Stimulated activated naive CD8-positive, alpha-beta T cell treated with anti-CD3 and anti-CD28 coated beads, Interleukin-15, amount 100 ng/mL, for 72 hours (primary cell): ENCODE results near the gene RSAD2.
A peak's percentile ranks its signal among the peaks of the same experiment; 100 is the strongest.

ENCODE experiments used
- ATAC-seq: fragments of 150-1000 bp; cut with Tn5 transposase; 2 replicates; pipeline ENCODE4 v1.10.0; 2021; ENCODE audit warnings: mild to moderate bottlenecking, moderate library complexity
- DNase-seq, 2 donors: peaks; one replicate each; pipeline ENCODE4 v3.0.0; 2021 to 2022
- H3K27ac Mint-ChIP-seq, 2 donors: one replicate each; pipeline ENCODE4 v1.8.0; 2022; ENCODE audit warnings: mild to moderate bottlenecking in 2 of 2, mixed read lengths in 2 of 2, moderate library complexity in 2 of 2
- H3K27me3 Mint-ChIP-seq: one replicate; pipeline ENCODE4 v1.8.0; 2022; ENCODE audit warnings: mixed read lengths
- H3K4me1 Mint-ChIP-seq: one replicate; pipeline ENCODE4 v1.8.0; 2022; ENCODE audit warnings: mild to moderate bottlenecking, mixed read lengths
- H3K4me3 Mint-ChIP-seq, 2 donors: one replicate each; pipeline ENCODE4 v1.8.0; 2022; ENCODE audit warnings: mild to moderate bottlenecking in 2 of 2, mixed read lengths in 2 of 2, moderate library complexity in 1 of 2
- H3K9me3 Mint-ChIP-seq, 2 donors: one replicate each; pipeline ENCODE4 v1.8.0; 2022; ENCODE audit warnings: mixed read lengths in 2 of 2

Gene RSAD2

GRCh38 chr2:6909431-6910385, 32.1 kb downstream of the RSAD2 start:
- Mint-ChIP-seq H3K4me3 (peak overlapping the region; percentile 64 to 93), H3K27me3 (no peaks in the 10 kb centered on the region), H3K9me3 (peaks cover 10 to 22% of the 10 kb centered on the region in 2 donors), H3K27ac (peak overlapping the region; percentile 95 to 99), H3K4me1 (peaks cover 90% of the 10 kb centered on the region)
- peak; percentile 43 to 53 for DNase-seq
- peak; percentile 74 for ATAC-seq

- no peak for DNase-seq
- no peaks in the 10 kb centered on the region for H3K27me3 Mint-ChIP-seq
- H3K9me3 Mint-ChIP-seq = peaks cover 10 to 14% of the 10 kb centered on the region in 2 donors
- H3K27ac Mint-ChIP-seq = peak overlapping the region; percentile 79 to 99
- peaks cover 97% of the 10 kb centered on the region for H3K4me1 Mint-ChIP-seq
- no peak for ATAC-seq
- H3K4me3 Mint-ChIP-seq = peak overlapping the region; percentile 86 to 93
These were observed 34.1 kb downstream of the RSAD2 start for GRCh38 chr2:6911721-6912120.

- Mint-ChIP-seq H3K27me3 (no peaks in the 10 kb centered on the region), H3K4me3 (peak overlapping the region; percentile 86 to 93)
- peak; percentile 46 for ATAC-seq
These were observed 36.0 kb downstream of the RSAD2 start for GRCh38 chr2:6913415-6914157.

DNA sequence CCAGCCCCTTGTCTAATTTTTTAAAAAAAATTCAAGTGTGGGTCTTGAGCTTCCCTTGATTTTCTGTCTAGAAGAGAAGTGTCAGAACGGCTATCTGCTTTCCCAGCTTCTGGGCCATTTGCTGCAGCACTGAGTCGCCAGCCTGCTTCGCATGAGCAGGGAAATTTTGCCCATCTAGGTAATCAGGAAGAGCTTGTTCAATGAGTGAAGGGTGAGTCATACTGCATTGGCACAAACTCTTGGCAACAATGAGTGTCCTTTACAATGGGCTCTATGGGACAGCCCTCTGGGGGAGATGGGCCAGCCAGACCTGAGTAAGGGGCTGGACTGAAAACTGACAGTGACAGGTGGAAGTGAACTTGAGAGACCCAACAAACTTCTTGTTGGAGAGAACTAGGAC, 37.3 kb downstream of the RSAD2 start:
- peak overlapping the region; percentile 57 to 80 for H3K4me3 Mint-ChIP-seq
- no peak for ATAC-seq

More at GRCh38 chr2:6913415-6914157, 36.0 kb downstream of the RSAD2 start:
- no peaks in the 10 kb centered on the region for H3K9me3 Mint-ChIP-seq
- peak; percentile 56 to 70 for DNase-seq
- peaks cover 85% of the 10 kb centered on the region for H3K4me1 Mint-ChIP-seq
- peak overlapping the region; percentile 96 to 99 for H3K27ac Mint-ChIP-seq

GRCh38 chr2:6915399-6915798, 37.8 kb downstream of the RSAD2 start:
- Mint-ChIP-seq H3K27me3 (no peaks in the 10 kb centered on the region), H3K4me3 (peak overlapping the region in 1 of 2 donors; percentile 47), H3K27ac (no peak overlapping the region), H3K9me3 (no peaks in the 10 kb centered on the region), H3K4me1 (peaks cover 85% of the 10 kb centered on the region)
- ATAC-seq (no peak), DNase-seq (no peak)

More for the DNA sequence above, 37.3 kb downstream of the RSAD2 start:
- Mint-ChIP-seq H3K4me1 (peaks cover 85% of the 10 kb centered on the region), H3K27ac (peak overlapping the region; percentile 75 to 85), H3K27me3 (no peaks in the 10 kb centered on the region), H3K9me3 (no peaks in the 10 kb centered on the region)
- peak in 1 of 2 donors; percentile 36 for DNase-seq

- ATAC-seq = no peak
- peaks cover 83% of the 10 kb centered on the region for H3K4me1 Mint-ChIP-seq
- H3K27me3 Mint-ChIP-seq = no peaks in the 10 kb centered on the region
- peak overlapping the region; percentile 67 to 91 for H3K27ac Mint-ChIP-seq
- no peak for DNase-seq
- no peaks in the 10 kb centered on the region for H3K9me3 Mint-ChIP-seq
- peak overlapping the region; percentile 82 to 87 for H3K4me3 Mint-ChIP-seq
These were observed 38.6 kb downstream of the RSAD2 start for GRCh38 chr2:6916224-6916623.

DNA sequence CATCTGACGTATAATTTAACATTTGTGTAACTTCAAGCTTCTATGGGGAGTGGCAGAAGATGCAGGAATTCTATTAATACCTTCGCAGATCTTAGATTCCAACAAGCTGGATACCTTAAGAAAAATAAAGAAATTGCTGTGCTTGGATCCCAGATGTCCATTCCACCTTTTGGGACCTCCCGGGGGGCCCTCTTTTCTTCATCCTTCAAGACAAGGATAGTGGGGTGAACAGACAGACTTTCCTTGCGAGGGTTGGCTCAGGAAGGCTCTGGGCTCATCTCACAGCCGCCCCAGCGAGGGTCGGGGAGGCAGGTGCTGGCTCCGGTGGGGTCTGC, 39.1 kb downstream of the RSAD2 start:
- peaks cover 83% of the 10 kb centered on the region for H3K4me1 Mint-ChIP-seq

GRCh38 chr2:6917071-6917760, 39.6 kb downstream of the RSAD2 start, which contains the start of gene RNF144A:
TSS of gene RNF144A (plus strand) at chr2:6917412. CDS start at chr2:6996927, 79,515 bp downstream.
- DNase-seq = peak; percentile 77 to 85
- peak; percentile 79 for ATAC-seq
- H3K27me3 Mint-ChIP-seq = no peaks in the 10 kb centered on the region
- no peaks in the 10 kb centered on the region for H3K9me3 Mint-ChIP-seq
- H3K4me3 Mint-ChIP-seq = peak within 1 kb of the TSS; percentile 82 to 95
- peak within 1 kb of the TSS; percentile 91 to 95 for H3K27ac Mint-ChIP-seq
- H3K4me1 Mint-ChIP-seq = peaks cover 87% of the 10 kb centered on the region

More for the DNA sequence above, 39.1 kb downstream of the RSAD2 start:
- Mint-ChIP-seq H3K9me3 (no peaks in the 10 kb centered on the region), H3K27me3 (no peaks in the 10 kb centered on the region), H3K4me3 (peak overlapping the region; percentile 82 to 87), H3K27ac (peak overlapping the region; percentile 67 to 91)
- DNase-seq = no peak
- ATAC-seq = no peak

- Mint-ChIP-seq H3K27ac (peak overlapping the region; percentile 33 to 95), H3K4me3 (peak overlapping the region; percentile 78 to 95), H3K27me3 (no peaks in the 10 kb centered on the region), H3K9me3 (no peaks in the 10 kb centered on the region), H3K4me1 (peaks cover 87% of the 10 kb centered on the region)
- peak; percentile 48 for ATAC-seq
- DNase-seq = peak in 1 of 2 donors; percentile 40
These were observed 40.3 kb downstream of the RSAD2 start for GRCh38 chr2:6917761-6918421.

DNA sequence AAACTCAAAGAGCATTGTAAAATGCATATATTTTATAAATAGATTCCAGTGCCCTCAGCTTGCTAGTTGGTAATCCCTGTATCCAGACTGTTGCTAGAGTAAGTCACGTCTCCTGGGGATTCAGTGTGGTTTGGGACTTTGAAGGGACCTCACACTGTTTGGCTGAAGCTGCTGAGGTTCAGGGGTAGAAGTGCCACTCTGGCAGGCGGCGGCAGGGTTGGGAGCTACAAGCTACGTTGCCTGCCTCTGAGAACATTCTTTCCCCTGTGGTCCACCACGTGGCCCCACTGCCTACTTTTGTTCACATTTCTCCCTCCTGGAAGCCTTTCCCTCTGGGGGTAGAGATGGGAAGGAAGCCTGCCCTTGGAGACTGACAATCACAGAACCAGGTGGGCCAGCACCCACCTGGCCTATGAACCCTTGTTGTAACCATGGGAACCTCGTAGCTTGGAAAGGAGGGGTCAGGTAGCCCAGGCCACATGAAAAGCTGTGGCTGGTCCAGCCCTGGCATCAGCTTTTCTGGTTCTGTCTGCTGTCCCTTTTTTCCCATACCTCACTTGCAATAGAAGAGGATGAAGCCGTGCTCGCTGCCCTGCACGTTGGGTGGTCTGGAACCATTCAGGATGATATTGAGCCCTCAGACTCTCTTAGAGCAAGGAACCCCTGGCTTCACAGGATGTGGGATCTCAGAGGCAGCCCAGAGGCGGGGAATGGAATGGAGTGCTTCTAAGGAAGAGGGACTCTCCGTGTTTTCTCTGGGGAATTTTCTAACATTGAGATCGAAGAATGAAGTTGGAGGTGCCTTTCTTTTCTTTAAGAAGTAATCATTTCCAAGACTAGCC, 42.5 kb downstream of the RSAD2 start:
- no peaks in the 10 kb centered on the region for H3K9me3 Mint-ChIP-seq
- H3K27ac Mint-ChIP-seq = peak overlapping the region in 1 of 2 donors; percentile 42
- H3K4me1 Mint-ChIP-seq = peaks cover 87% of the 10 kb centered on the region
- H3K27me3 Mint-ChIP-seq = no peaks in the 10 kb centered on the region
- no peak for DNase-seq
- ATAC-seq = no peak
- H3K4me3 Mint-ChIP-seq = peak overlapping the region; percentile 78 to 95

DNA sequence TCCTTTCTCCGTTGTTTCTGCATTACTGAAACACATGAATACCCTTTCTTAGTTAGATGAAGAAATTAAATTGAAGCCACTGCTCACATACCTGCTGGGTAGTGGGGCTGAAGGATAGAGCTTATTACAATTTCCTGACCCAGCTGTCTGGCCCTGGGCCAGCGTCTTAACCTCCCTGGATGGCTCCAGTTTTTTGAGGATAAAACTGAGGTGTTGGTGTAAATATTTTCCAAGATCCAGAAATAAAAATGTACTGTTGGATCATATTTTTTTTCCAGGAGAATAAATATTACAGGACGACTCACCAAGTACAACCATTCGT, 43.1 kb downstream of the RSAD2 start:
- Mint-ChIP-seq H3K4me3 (peak overlapping the region in 1 of 2 donors; percentile 95), H3K9me3 (no peaks in the 10 kb centered on the region), H3K27me3 (no peaks in the 10 kb centered on the region), H3K4me1 (peaks cover 87% of the 10 kb centered on the region), H3K27ac (no peak overlapping the region)
- DNase-seq (no peak), ATAC-seq (no peak)

DNA sequence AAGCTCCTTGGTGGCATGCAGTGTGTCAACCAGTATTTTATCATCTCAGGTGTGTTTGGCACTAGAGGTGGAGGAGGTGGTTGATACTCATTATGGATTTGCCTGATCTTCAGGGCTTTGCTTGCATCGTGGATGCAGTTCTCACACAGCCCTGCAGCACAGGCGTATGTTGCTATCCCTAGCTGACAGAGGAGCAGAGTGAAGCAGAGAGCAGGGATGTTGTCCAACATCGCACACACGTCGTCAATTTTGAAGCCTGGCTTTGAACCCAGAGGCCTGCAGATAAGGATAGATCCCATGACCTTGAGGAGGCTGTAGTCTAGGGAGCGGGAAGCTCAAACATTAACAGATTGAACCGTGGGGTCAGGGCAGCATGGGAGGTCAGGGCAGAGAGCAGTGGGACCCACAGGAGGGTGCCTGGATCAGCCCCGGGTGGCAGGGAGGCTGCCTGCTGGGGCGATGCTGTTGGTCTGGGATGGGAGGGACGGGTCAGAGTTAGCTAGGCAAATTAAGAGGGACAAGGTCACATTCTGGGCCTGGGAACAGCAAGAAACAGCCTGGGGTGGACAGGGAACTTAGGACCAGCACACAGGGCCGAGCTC, 43.8 kb downstream of the RSAD2 start:
- Mint-ChIP-seq H3K4me3 (peak overlapping the region in 1 of 2 donors; percentile 46), H3K9me3 (no peaks in the 10 kb centered on the region), H3K27me3 (no peaks in the 10 kb centered on the region), H3K4me1 (peaks cover 87% of the 10 kb centered on the region), H3K27ac (peak overlapping the region in 1 of 2 donors; percentile 28)
- ATAC-seq (no peak), DNase-seq (no peak)

DNA sequence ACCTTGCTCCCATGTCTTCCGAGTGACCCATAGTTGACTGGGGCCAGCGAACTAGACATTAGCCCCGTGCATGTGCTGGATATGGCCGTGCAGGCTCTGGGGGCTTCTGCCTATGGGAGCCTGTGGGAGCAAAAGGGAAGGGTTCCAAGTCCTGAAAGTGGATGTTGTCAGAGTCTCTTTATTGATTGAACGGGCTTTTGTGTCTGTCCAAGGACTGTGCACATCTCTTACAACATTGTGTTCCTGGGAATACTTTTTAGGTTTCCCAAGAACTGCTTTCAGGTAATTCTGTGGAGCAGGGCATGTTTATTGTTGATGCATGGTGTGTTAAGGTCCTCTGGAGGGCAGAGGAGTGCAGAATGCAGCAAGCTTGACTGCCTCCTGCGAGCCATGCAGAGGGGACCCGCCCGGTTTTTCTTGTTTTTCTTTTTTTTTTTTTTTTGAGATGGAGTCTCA, 44.7 kb downstream of the RSAD2 start:
- Mint-ChIP-seq H3K4me1 (peaks cover 88% of the 10 kb centered on the region), H3K27ac (peak overlapping the region in 1 of 2 donors; percentile 43), H3K27me3 (no peaks in the 10 kb centered on the region), H3K9me3 (peaks cover 0 to 4% of the 10 kb centered on the region in 2 donors), H3K4me3 (peak overlapping the region in 1 of 2 donors; percentile 30)
- DNase-seq (no peak), ATAC-seq (no peak)

DNA sequence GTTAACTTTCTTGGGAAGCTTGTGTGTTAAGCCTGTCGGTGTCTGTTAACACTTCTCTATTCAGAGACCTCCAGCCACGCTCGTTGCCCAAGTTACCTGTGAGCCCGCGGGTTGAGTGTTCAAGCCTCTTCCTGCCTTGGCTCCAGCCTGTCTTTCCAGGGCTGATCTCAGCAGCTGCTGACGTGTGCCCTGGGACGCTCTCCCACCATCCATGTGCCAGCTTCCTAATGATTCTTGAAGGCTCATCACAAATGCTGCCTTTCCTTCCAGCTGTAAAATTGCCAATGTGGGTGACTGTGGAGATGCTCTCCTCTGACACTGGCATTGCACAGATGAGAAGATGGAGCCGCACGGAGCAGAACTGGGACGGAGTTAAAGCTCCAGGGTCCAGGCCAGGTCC, 45.7 kb downstream of the RSAD2 start:
- Mint-ChIP-seq H3K27ac (no peak overlapping the region), H3K9me3 (peaks cover 4 to 12% of the 10 kb centered on the region in 2 donors), H3K27me3 (no peaks in the 10 kb centered on the region), H3K4me1 (peaks cover 97% of the 10 kb centered on the region), H3K4me3 (no peak overlapping the region)
- DNase-seq (no peak), ATAC-seq (no peak)
